Measurements from ENCODE around the gene CADM1. TPM values are rescaled to one million over a fixed set of nuclear protein-coding genes. Genes with fewer than 3 reads are reported as not detected.

The CADM1 gene
- total RNA-seq, 1 donor, result 86.5 TPM

- Histone ChIP-seq H3K27me3 (ENCODE audit: insufficient read depth, low read length) (no peaks in the 10 kb centered on the region), H3K4me2 (ENCODE audit: insufficient read depth, low read length) (no peak overlapping the region), H3K9me3 (ENCODE audit: low read depth, low read length) (no peaks in the 10 kb centered on the region), H4K20me1 (ENCODE audit: insufficient read depth, low read length) (no peaks in the 10 kb centered on the region), H3K4me1 (ENCODE audit: insufficient read depth, low read length) (no peaks in the 10 kb centered on the region), H3K79me2 (ENCODE audit: insufficient read depth, low read length) (no peaks in the 10 kb centered on the region), H3K27ac (ENCODE audit: low read depth, low read length) (no peak overlapping the region), H2AFZ (ENCODE audit: low read length) (no peak overlapping the region), H3K36me3 (ENCODE audit: insufficient read depth, low read length) (no peaks in the 10 kb centered on the region), H3K4me3 (ENCODE audit: insufficient read depth, low read length) (no peak overlapping the region)
- no peak for DNase-seq (ENCODE audit: insufficient read length, low spot score, missing footprints)
- TF ChIP-seq CTCF (IDR thresholded peaks at IDR 0.05; ENCODE audit: extremely low read depth, low read depth, low read length), result no peak
These were observed 37.3 kb upstream of the CADM1 start for GRCh38 chr11:115541518-115541917.

- H3K4me3 ChIP-seq (ENCODE audit: insufficient read depth, low read length), result no peak overlapping the region
- TF ChIP-seq CTCF (IDR thresholded peaks at IDR 0.05; ENCODE audit: extremely low read depth, low read depth, low read length), result no peak
- no peaks in the 10 kb centered on the region for H3K36me3 ChIP-seq (ENCODE audit: insufficient read depth, low read length)
- no peaks in the 10 kb centered on the region for H3K79me2 ChIP-seq (ENCODE audit: insufficient read depth, low read length)
- no peaks in the 10 kb centered on the region for H3K4me1 ChIP-seq (ENCODE audit: insufficient read depth, low read length)
- no peak overlapping the region for H2AFZ ChIP-seq (ENCODE audit: low read length)
- H3K27ac ChIP-seq (ENCODE audit: low read depth, low read length), result no peak overlapping the region
- H4K20me1 ChIP-seq (ENCODE audit: insufficient read depth, low read length), result no peaks in the 10 kb centered on the region
- H3K9me3 ChIP-seq (ENCODE audit: low read depth, low read length), result no peaks in the 10 kb centered on the region
- no peak for DNase-seq (ENCODE audit: insufficient read length, low spot score, missing footprints)
- no peaks in the 10 kb centered on the region for H3K27me3 ChIP-seq (ENCODE audit: insufficient read depth, low read length)
- H3K4me2 ChIP-seq (ENCODE audit: insufficient read depth, low read length), result no peak overlapping the region
These were observed 35.6 kb upstream of the CADM1 start for GRCh38 chr11:115539844-115540243.

- Histone ChIP-seq H3K4me1 (ENCODE audit: insufficient read depth, low read length) (no peaks in the 10 kb centered on the region), H3K4me3 (ENCODE audit: insufficient read depth, low read length) (no peak overlapping the region), H3K9me3 (ENCODE audit: low read depth, low read length) (no peaks in the 10 kb centered on the region), H4K20me1 (ENCODE audit: insufficient read depth, low read length) (no peaks in the 10 kb centered on the region), H3K4me2 (ENCODE audit: insufficient read depth, low read length) (no peak overlapping the region), H2AFZ (ENCODE audit: low read length) (no peak overlapping the region), H3K27me3 (ENCODE audit: insufficient read depth, low read length) (no peaks in the 10 kb centered on the region), H3K27ac (ENCODE audit: low read depth, low read length) (no peak overlapping the region), H3K79me2 (ENCODE audit: insufficient read depth, low read length) (no peaks in the 10 kb centered on the region), H3K36me3 (ENCODE audit: insufficient read depth, low read length) (no peaks in the 10 kb centered on the region)
- no peak for TF ChIP-seq CTCF (IDR thresholded peaks at IDR 0.05; ENCODE audit: extremely low read depth, low read depth, low read length)
- DNase-seq (ENCODE audit: insufficient read length, low spot score, missing footprints), result no peak
These were observed 31.6 kb upstream of the CADM1 start for GRCh38 chr11:115535781-115536180.

GRCh38 chr11:115530752-115531151, 26.5 kb upstream of the CADM1 start:
- Histone ChIP-seq H3K36me3 (ENCODE audit: insufficient read depth, low read length) (no peaks in the 10 kb centered on the region), H3K27ac (ENCODE audit: low read depth, low read length) (no peak overlapping the region), H4K20me1 (ENCODE audit: insufficient read depth, low read length) (no peaks in the 10 kb centered on the region), H3K27me3 (ENCODE audit: insufficient read depth, low read length) (no peaks in the 10 kb centered on the region), H3K4me3 (ENCODE audit: insufficient read depth, low read length) (no peak overlapping the region), H3K79me2 (ENCODE audit: insufficient read depth, low read length) (no peaks in the 10 kb centered on the region), H3K4me2 (ENCODE audit: insufficient read depth, low read length) (no peak overlapping the region), H3K9me3 (ENCODE audit: low read depth, low read length) (no peaks in the 10 kb centered on the region), H3K4me1 (ENCODE audit: insufficient read depth, low read length) (no peaks in the 10 kb centered on the region), H2AFZ (ENCODE audit: low read length) (no peak overlapping the region)
- TF ChIP-seq CTCF (IDR thresholded peaks at IDR 0.05; ENCODE audit: extremely low read depth, low read depth, low read length), result no peak
- DNase-seq (ENCODE audit: insufficient read length, low spot score, missing footprints), result no peak

All from osteoblast (primary cell).